ENCODE data around the gene CXCL17.

DNA sequence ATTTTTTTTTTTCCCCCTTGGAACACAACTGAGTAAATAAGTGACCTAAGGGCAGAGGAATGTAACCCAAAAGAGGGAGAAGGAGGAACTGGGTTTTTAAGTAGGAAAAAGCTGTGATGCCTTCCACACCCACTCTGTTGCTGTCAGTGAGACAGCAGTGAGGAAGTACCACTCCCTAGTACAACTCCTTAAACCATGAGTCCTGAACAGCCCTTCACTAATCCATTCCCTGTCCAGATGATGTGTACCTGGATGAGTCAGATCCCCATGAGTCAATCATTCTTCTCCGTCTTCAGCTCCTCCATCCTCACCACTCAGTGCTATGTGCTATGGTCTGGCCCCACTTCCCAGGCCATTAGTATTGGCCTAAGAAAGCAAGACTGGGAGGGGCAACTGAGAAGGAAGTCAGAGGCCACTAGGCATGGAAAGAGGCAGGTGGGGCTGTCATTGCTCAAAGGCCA lies 12.9 kb upstream of the CXCL17 start:
- TF ChIP-seq, protein P1, sequence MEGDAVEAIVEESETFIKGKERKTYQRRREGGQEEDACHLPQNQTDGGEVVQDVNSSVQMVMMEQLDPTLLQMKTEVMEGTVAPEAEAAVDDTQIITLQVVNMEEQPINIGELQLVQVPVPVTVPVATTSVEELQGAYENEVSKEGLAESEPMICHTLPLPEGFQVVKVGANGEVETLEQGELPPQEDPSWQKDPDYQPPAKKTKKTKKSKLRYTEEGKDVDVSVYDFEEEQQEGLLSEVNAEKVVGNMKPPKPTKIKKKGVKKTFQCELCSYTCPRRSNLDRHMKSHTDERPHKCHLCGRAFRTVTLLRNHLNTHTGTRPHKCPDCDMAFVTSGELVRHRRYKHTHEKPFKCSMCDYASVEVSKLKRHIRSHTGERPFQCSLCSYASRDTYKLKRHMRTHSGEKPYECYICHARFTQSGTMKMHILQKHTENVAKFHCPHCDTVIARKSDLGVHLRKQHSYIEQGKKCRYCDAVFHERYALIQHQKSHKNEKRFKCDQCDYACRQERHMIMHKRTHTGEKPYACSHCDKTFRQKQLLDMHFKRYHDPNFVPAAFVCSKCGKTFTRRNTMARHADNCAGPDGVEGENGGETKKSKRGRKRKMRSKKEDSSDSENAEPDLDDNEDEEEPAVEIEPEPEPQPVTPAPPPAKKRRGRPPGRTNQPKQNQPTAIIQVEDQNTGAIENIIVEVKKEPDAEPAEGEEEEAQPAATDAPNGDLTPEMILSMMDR (conservative IDR thresholded peaks at IDR 0.05; ENCODE audit: low read depth in 2 of 2), result no peak
- TF ChIP-seq, protein P2, sequence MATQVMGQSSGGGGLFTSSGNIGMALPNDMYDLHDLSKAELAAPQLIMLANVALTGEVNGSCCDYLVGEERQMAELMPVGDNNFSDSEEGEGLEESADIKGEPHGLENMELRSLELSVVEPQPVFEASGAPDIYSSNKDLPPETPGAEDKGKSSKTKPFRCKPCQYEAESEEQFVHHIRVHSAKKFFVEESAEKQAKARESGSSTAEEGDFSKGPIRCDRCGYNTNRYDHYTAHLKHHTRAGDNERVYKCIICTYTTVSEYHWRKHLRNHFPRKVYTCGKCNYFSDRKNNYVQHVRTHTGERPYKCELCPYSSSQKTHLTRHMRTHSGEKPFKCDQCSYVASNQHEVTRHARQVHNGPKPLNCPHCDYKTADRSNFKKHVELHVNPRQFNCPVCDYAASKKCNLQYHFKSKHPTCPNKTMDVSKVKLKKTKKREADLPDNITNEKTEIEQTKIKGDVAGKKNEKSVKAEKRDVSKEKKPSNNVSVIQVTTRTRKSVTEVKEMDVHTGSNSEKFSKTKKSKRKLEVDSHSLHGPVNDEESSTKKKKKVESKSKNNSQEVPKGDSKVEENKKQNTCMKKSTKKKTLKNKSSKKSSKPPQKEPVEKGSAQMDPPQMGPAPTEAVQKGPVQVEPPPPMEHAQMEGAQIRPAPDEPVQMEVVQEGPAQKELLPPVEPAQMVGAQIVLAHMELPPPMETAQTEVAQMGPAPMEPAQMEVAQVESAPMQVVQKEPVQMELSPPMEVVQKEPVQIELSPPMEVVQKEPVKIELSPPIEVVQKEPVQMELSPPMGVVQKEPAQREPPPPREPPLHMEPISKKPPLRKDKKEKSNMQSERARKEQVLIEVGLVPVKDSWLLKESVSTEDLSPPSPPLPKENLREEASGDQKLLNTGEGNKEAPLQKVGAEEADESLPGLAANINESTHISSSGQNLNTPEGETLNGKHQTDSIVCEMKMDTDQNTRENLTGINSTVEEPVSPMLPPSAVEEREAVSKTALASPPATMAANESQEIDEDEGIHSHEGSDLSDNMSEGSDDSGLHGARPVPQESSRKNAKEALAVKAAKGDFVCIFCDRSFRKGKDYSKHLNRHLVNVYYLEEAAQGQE (IDR thresholded peaks at IDR 0.05; ENCODE audit: unreplicated experiment), result no peak
- TF ChIP-seq EZH2 (IDR thresholded peaks at IDR 0.05; ENCODE audit: low read depth, unreplicated experiment) (no peak), JUNB (IDR thresholded peaks at IDR 0.05; ENCODE audit: unreplicated experiment) (no peak), EZH2phosphoT487 (IDR thresholded peaks at IDR 0.05; ENCODE audit: unreplicated experiment) (no peak), POLR2AphosphoS5 (IDR thresholded peaks at IDR 0.05; ENCODE audit: low read depth) (no peak), CREB1 (CRISPR knock-in tag; IDR thresholded peaks at IDR 0.05; ENCODE audit: low read depth) (no peak), ZNF114 (CRISPR knock-in tag; IDR thresholded peaks at IDR 0.05) (no peak), STAT1 (IDR thresholded peaks at IDR 0.05; ENCODE audit: unreplicated experiment) (no peak), NANOG (IDR thresholded peaks at IDR 0.05; ENCODE audit: borderline replicate concordance) (no peak)
- TF ChIP-seq, protein P3, sequence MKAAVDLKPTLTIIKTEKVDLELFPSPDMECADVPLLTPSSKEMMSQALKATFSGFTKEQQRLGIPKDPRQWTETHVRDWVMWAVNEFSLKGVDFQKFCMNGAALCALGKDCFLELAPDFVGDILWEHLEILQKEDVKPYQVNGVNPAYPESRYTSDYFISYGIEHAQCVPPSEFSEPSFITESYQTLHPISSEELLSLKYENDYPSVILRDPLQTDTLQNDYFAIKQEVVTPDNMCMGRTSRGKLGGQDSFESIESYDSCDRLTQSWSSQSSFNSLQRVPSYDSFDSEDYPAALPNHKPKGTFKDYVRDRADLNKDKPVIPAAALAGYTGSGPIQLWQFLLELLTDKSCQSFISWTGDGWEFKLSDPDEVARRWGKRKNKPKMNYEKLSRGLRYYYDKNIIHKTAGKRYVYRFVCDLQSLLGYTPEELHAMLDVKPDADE (IDR thresholded peaks at IDR 0.05), result no peak

All from GM23338 (cell line).